ENCODE data around the gene CDH3. TPM values are rescaled to one million over a fixed set of nuclear protein-coding genes. Genes with fewer than 3 reads are reported as not detected.

CDH3 gene
- total and polyA plus RNA-seq, 2 of the 13 experiments (the other 11 are each of a cell fraction or from before 2014, with no cell fraction given) = 0.11 TPM; not detected in 1

DNA sequence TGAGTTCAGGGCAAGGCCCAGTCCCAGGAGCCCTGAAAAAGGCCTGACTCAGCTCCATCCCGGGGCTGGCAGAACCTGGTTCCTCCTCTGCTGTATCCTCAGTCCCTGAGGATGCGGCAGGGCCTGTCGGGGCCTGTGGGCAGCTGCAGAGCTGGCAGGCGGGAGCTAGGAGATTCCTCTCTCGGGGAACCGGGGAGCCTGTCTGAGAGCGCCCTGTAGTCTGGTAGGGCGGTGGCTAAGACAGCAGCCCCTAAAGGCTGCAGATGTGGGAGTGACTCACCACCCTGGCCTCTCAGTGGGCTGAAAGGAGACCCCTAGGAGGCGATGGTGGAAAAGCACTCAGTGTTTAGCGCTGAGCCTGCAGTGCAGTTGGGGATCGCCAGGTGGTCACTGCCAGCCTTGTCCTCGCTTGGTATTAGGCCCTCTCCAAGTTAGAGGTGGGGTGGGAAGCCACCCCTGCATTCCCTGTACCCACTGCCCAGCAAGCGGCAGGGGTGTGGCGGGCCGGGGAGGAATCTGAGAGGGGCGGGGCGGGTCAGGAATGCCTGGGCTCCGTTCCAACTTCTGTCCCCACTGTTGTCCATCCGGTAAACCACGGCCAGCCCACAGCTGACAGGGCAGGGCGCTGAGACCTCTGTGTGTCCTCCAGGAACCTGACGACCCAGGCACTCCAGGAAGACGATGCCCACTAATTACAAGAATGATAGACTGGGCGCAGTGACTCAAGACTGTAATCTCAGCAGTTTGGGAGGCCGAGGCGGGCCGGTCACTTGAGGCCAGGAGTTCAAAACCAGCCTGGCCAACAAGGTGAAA lies 62.4 kb downstream of the CDH3 start (continued):
- TF ChIP-seq ZFX (CRISPR knock-in tag; IDR thresholded peaks at IDR 0.05; ENCODE audit: low read depth) (peak; percentile 68), CAMTA2 (CRISPR knock-in tag; IDR thresholded peaks at IDR 0.05; ENCODE audit: borderline replicate concordance) (no peak), DR1 (CRISPR knock-in tag; IDR thresholded peaks at IDR 0.05) (no peak), PCBP2 (optimal IDR thresholded peaks at IDR 0.05; ENCODE audit: low read depth, low read length, poor library complexity, severe bottlenecking) (no peak), ZNF543 (CRISPR knock-in tag; IDR thresholded peaks at IDR 0.05) (peak; percentile 69; the same call in 1 of the 2 replicates), ZNF768 (CRISPR knock-in tag; IDR thresholded peaks at IDR 0.05) (no peak; the same call in 1 of the 2 replicates), MED8 (CRISPR knock-in tag; IDR thresholded peaks at IDR 0.05; ENCODE audit: insufficient replicate concordance) (no peak), SPEN (CRISPR knock-in tag; IDR thresholded peaks at IDR 0.05; ENCODE audit: low read depth) (peak; percentile 28; the same call in 1 of the 2 replicates), ZNF749 (CRISPR knock-in tag; IDR thresholded peaks at IDR 0.05; ENCODE audit: borderline replicate concordance) (no peak), ZNF180 (CRISPR knock-in tag; IDR thresholded peaks at IDR 0.05; ENCODE audit: borderline replicate concordance, low read depth) (no peak), CEBPB (IDR thresholded peaks at IDR 0.05; ENCODE audit: borderline replicate concordance, low read depth, low read length) (no peak), NFE2L2 (IDR thresholded peaks at IDR 0.05; ENCODE audit: low read length) (no peak), ZNF10 (CRISPR knock-in tag; IDR thresholded peaks at IDR 0.05; ENCODE audit: borderline replicate concordance, low read depth) (0 out of 2 replicates have a peak, but pooled peaks have one; percentile 74), XBP1 (CRISPR knock-in tag; IDR thresholded peaks at IDR 0.05) (no peak), ZBTB20 (CRISPR knock-in tag; IDR thresholded peaks at IDR 0.05; ENCODE audit: borderline replicate concordance, low read depth) (peak; percentile 41; the same call in 1 of the 2 replicates), NBN (conservative IDR thresholded peaks at IDR 0.05) (no peak), HNRNPL (IDR thresholded peaks at IDR 0.05; ENCODE audit: low read depth, low read length) (0 out of 2 replicates have a peak, but pooled peaks have one; percentile 70), ZBTB38 (CRISPR knock-in tag; IDR thresholded peaks at IDR 0.05) (no peak), ZNF777 (CRISPR knock-in tag; IDR thresholded peaks at IDR 0.05) (no peak)
- TF ChIP-seq, protein P1, sequence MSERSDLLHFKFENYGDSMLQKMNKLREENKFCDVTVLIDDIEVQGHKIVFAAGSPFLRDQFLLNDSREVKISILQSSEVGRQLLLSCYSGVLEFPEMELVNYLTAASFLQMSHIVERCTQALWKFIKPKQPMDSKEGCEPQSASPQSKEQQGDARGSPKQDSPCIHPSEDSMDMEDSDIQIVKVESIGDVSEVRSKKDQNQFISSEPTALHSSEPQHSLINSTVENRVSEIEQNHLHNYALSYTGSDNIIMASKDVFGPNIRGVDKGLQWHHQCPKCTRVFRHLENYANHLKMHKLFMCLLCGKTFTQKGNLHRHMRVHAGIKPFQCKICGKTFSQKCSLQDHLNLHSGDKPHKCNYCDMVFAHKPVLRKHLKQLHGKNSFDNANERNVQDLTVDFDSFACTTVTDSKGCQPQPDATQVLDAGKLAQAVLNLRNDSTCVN (CRISPR knock-in tag; IDR thresholded peaks at IDR 0.05; ENCODE audit: borderline replicate concordance) = peak; percentile 3; the same call in 1 of the 2 replicates
- TF ChIP-seq, protein P2, sequence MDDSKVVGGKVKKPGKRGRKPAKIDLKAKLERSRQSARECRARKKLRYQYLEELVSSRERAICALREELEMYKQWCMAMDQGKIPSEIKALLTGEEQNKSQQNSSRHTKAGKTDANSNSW (CRISPR knock-in tag; IDR thresholded peaks at IDR 0.05; ENCODE audit: borderline replicate concordance) = 0 out of 2 replicates have a peak, but pooled peaks have one; percentile 38
- TF ChIP-seq, protein P3, sequence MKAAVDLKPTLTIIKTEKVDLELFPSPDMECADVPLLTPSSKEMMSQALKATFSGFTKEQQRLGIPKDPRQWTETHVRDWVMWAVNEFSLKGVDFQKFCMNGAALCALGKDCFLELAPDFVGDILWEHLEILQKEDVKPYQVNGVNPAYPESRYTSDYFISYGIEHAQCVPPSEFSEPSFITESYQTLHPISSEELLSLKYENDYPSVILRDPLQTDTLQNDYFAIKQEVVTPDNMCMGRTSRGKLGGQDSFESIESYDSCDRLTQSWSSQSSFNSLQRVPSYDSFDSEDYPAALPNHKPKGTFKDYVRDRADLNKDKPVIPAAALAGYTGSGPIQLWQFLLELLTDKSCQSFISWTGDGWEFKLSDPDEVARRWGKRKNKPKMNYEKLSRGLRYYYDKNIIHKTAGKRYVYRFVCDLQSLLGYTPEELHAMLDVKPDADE (CRISPR knock-in tag; IDR thresholded peaks at IDR 0.05) = no peak
- TF ChIP-seq, protein P4, sequence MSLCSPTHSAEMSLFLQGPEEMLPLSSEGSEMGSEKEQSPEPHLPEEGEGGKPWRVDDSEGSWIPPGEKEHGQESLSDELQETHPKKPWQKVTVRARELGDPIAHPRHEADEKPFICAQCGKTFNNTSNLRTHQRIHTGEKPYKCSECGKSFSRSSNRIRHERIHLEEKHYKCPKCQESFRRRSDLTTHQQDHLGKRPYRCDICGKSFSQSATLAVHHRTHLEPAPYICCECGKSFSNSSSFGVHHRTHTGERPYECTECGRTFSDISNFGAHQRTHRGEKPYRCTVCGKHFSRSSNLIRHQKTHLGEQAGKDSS (CRISPR knock-in tag; IDR thresholded peaks at IDR 0.05; ENCODE audit: borderline replicate concordance, low read depth) = peak; percentile 57; the same call in 1 of the 2 replicates
- TF ChIP-seq, protein P5, sequence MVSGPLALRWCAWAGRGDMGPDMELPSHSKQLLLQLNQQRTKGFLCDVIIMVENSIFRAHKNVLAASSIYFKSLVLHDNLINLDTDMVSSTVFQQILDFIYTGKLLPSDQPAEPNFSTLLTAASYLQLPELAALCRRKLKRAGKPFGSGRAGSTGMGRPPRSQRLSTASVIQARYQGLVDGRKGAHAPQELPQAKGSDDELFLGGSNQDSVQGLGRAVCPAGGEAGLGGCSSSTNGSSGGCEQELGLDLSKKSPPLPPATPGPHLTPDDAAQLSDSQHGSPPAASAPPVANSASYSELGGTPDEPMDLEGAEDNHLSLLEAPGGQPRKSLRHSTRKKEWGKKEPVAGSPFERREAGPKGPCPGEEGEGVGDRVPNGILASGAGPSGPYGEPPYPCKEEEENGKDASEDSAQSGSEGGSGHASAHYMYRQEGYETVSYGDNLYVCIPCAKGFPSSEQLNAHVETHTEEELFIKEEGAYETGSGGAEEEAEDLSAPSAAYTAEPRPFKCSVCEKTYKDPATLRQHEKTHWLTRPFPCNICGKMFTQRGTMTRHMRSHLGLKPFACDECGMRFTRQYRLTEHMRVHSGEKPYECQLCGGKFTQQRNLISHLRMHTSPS (CRISPR knock-in tag; IDR thresholded peaks at IDR 0.05; ENCODE audit: low read depth) = peak; percentile 90
